ENCODE measurements around the gene RPS16. TPM values are rescaled to one million over a fixed set of nuclear protein-coding genes. Genes with fewer than 3 reads are reported as not detected.

The RPS16 gene
- total RNA-seq, 1 donor from 2014 or later, result 1,329 TPM

DNA sequence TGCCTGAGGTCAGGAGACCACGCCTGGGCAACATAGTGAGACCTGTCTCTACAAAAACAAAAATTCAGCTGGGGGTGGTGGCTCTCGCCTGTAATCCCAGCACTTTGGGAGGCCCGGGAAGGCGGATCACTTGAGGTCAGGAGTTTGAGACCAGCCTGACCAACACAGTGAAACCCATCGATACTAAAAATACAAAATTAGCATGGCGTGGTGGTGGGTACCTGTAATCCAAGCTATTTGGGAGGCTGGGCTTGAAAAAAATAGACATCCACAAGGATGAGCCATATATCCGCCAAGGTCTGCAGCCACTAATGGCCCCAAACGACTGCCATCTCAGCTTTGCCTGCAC, 3.1 kb downstream of the RPS16 start:
- H3K27ac ChIP-seq (ENCODE audit: low read depth, low read length), result peak overlapping the region; percentile 20
- no peaks in the 10 kb centered on the region for H3K9me3 Mint-ChIP-seq (ENCODE audit: unreplicated experiment)

DNA sequence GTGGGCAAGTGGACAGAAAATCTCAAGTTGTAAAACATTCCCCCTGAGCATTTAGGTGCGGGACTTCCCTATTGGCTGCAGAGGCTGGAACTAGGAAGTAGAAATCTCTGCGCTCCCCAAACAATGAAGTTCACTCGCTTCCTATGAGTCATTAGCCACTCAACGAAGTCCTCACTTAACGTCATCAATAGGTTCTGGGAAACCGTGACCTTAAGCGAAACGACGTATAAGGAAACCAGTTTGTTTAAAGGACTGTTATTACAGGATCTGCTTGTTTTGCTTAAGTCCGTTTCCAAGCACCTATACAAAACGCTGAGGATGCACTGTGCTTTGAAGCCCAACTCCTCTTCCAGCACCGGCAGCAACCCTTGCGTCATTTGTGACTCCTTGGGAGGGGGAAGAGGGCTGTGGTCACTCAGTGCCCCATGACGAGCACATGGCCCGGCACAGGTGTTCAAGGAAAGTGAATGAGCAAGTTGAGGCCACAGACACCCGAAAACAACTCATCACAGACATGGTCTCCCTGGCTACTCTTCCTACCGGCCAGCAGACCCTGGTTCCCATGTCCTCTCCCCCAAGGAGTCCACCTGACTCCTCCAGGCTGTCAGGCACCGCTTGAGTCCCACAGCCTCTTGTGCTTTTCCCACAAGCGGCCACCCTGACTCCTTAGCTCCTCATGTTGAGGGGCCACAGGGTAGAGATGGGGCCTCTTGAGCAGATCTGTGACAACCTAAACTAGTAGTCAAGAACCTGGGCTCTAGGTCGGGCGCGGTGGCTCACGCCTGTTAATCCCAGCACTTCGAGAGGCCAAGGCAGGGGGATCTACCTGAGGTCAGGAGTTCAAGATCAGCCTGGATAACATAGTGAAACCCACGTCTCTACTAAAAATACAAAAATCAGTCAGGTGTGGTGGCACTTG, 4.8 kb downstream of the RPS16 start:
- H3K4me3 Mint-ChIP-seq (ENCODE audit: unreplicated experiment), result peak overlapping the region; percentile 20
- Histone ChIP-seq H3K27ac (ENCODE audit: low read depth, low read length) (peak overlapping the region; percentile 99), H4K20me1 (ENCODE audit: insufficient read depth, low read length) (peaks cover 34% of the 10 kb centered on the region), H3K9me3 (ENCODE audit: insufficient read depth, low read depth, low read length) (no peaks in the 10 kb centered on the region), H3K9ac (ENCODE audit: low read length) (peak overlapping the region; percentile 89), H3K79me2 (ENCODE audit: insufficient read depth, low read length) (peaks cover 37% of the 10 kb centered on the region), H3K36me3 (ENCODE audit: insufficient read depth, low read length) (peaks cover 26% of the 10 kb centered on the region), H3K4me1 (ENCODE audit: insufficient read depth, low read length) (peaks cover 36% of the 10 kb centered on the region), H3K4me3 (ENCODE audit: insufficient read depth, low read depth, low read length) (peak overlapping the region; percentile 7), H2AFZ (ENCODE audit: low read depth, low read length) (no peak overlapping the region), H3K27me3 (ENCODE audit: insufficient read depth, low read length) (no peaks in the 10 kb centered on the region), H3K4me2 (ENCODE audit: low read length) (peak overlapping the region; percentile 76)
- H3K36me3 Mint-ChIP-seq (ENCODE audit: low read depth, unreplicated experiment), result peaks cover 14% of the 10 kb centered on the region
- H3K4me1 Mint-ChIP-seq (ENCODE audit: low read depth, unreplicated experiment), result peaks cover 34% of the 10 kb centered on the region
- no peak for FAIRE-seq
- peak; percentile 100 for DNase-seq (ENCODE audit: low read depth)
- H3K9me3 Mint-ChIP-seq (ENCODE audit: unreplicated experiment), result no peaks in the 10 kb centered on the region
- H3K27me3 Mint-ChIP-seq (ENCODE audit: low read depth, unreplicated experiment), result no peaks in the 10 kb centered on the region
- TF ChIP-seq CTCF (IDR thresholded peaks at IDR 0.05; ENCODE audit: insufficient read depth, low read depth, low read length) (no peak), EZH2 (IDR thresholded peaks at IDR 0.05; ENCODE audit: insufficient read depth, low read length) (no peak)
- H3K27ac Mint-ChIP-seq (ENCODE audit: unreplicated experiment), result peak overlapping the region; percentile 89

More for the DNA sequence above, 3.1 kb downstream of the RPS16 start:
- peaks cover 39% of the 10 kb centered on the region for H3K79me2 ChIP-seq (ENCODE audit: insufficient read depth, low read length)
- peak overlapping the region; percentile 72 for H3K4me3 Mint-ChIP-seq (ENCODE audit: unreplicated experiment)
- H3K27ac Mint-ChIP-seq (ENCODE audit: unreplicated experiment), result no peak overlapping the region
- H3K9ac ChIP-seq (ENCODE audit: low read length), result peak overlapping the region; percentile 99
- H3K9me3 ChIP-seq (ENCODE audit: insufficient read depth, low read depth, low read length), result no peaks in the 10 kb centered on the region
- H2AFZ ChIP-seq (ENCODE audit: low read depth, low read length), result no peak overlapping the region
- no peaks in the 10 kb centered on the region for H3K27me3 Mint-ChIP-seq (ENCODE audit: low read depth, unreplicated experiment)
- peaks cover 26% of the 10 kb centered on the region for H3K36me3 ChIP-seq (ENCODE audit: insufficient read depth, low read length)
- H3K4me1 Mint-ChIP-seq (ENCODE audit: low read depth, unreplicated experiment), result peaks cover 33% of the 10 kb centered on the region
- H4K20me1 ChIP-seq (ENCODE audit: insufficient read depth, low read length), result peaks cover 29% of the 10 kb centered on the region
- H3K4me1 ChIP-seq (ENCODE audit: insufficient read depth, low read length), result peaks cover 40% of the 10 kb centered on the region
- no peaks in the 10 kb centered on the region for H3K27me3 ChIP-seq (ENCODE audit: insufficient read depth, low read length)
- peaks cover 14% of the 10 kb centered on the region for H3K36me3 Mint-ChIP-seq (ENCODE audit: low read depth, unreplicated experiment)
- no peak for FAIRE-seq
- no peak overlapping the region for H3K4me3 ChIP-seq (ENCODE audit: insufficient read depth, low read depth, low read length)
- DNase-seq (ENCODE audit: low read depth), result no peak
- no peak for TF ChIP-seq EZH2 (IDR thresholded peaks at IDR 0.05; ENCODE audit: insufficient read depth, low read length)
- TF ChIP-seq CTCF (IDR thresholded peaks at IDR 0.05; ENCODE audit: insufficient read depth, low read depth, low read length), result no peak
- no peak overlapping the region for H3K4me2 ChIP-seq (ENCODE audit: low read length)
